Measurements from ENCODE around the gene TGFB1I1. TPM values are rescaled to one million over a fixed set of nuclear protein-coding genes. Genes with fewer than 3 reads are reported as not detected.

TGFB1I1 gene
- total and polyA plus RNA-seq, 2 of the 4 experiments (the other 2 are of a cell fraction), result 24.9 to 128 TPM

DNA sequence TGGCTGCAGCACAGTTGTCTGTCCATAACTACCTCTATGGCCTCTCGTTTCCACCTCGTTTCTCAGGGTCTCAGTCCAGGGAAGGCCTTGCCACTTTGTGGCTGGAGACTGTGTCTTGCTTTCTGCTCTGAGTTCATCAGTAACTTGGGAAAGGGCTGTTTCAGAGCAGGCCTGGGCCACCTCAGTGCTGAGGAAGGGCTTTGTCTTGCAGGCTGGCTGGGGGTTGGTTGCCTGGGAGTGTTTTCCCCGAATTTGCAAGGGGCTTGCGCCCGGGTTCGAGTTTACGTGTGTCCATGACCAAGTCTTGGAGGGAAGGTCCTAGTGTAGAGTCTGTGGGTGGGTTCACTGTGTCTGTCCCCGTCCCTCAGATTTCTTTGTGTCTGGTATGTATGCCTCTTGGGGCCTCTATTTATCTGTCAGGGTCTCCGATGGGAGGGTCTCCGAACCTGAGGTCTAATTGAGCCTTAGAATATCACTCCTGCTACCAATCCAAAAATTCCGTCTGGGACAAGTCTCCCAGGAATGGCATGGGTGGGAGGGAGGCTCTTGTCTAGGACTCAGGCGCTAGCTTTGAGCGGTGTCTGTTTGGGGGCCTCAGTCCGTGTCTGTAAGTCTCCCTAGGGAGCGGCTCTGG lies 594 bp upstream of the TGFB1I1 start:
- peak overlapping the region; percentile 51; the same call in 2 of the 3 replicates for H2BK15ac ChIP-seq (ENCODE audit: low read depth, low read length)
- peak overlapping the region; percentile 93 for H3K4me2 ChIP-seq (ENCODE audit: low read depth, low read length)
- H3K4me1 ChIP-seq (ENCODE audit: control insufficient read depth, insufficient read depth, low read length), result peaks cover 13% of the 10 kb centered on the region
- H2BK20ac ChIP-seq (ENCODE audit: low read depth, low read length), result peak overlapping the region; percentile 47
- peak overlapping the region; percentile 99 for H2AK5ac ChIP-seq (ENCODE audit: low read depth, low read length)
- peak overlapping the region; percentile 98 for H3K23ac ChIP-seq (ENCODE audit: low read depth, low read length)
- in situ Hi-C loops (cut with MboI; ENCODE audit: low sequenced_read_pairs) (loop anchor here (25.0 kb wide), 1 partner anchor 391 kb away; the partner anchor contains the start of gene ZNF267), dilution Hi-C loops (cut with HindIII; ENCODE audit: low sequenced_read_pairs, unreplicated experiment) (no loop called here), intact Hi-C loops (cut with micrococcal nuclease) (no loop called here)
- peaks cover 22% of the 10 kb centered on the region; the same call in 1 of the 2 replicates for H3K9me1 ChIP-seq (ENCODE audit: insufficient read depth, low read length)
- peaks cover 38% of the 10 kb centered on the region for H4K20me1 ChIP-seq (ENCODE audit: insufficient read depth, low read length)
- peak overlapping the region; percentile 87 for H2BK5ac ChIP-seq (ENCODE audit: low read depth, low read length, poor library complexity, severe bottlenecking)
- H3K79me1 ChIP-seq (ENCODE audit: low read depth in 1 of 2, low read length in 2 of 2), result peaks cover 18 to 58% of the 10 kb centered on the region in 2 experiments; a peak in 3 of 4 replicates
- H3K9ac ChIP-seq (ENCODE audit: low read depth, low read length), result peak overlapping the region; percentile 96
- DNase-seq, result peak; percentile 17
- H3K36me3 ChIP-seq (ENCODE audit: control insufficient read depth, insufficient read depth, low read length), result peaks cover 39% of the 10 kb centered on the region
- peak overlapping the region; percentile 88 for H3K27ac ChIP-seq (ENCODE audit: insufficient read depth, low read length)
- H4K91ac ChIP-seq (ENCODE audit: insufficient read depth, low read depth, low read length), result peak overlapping the region; percentile 98
- H3K9me3 ChIP-seq (ENCODE audit: control insufficient read depth, insufficient read depth, low read length), result no peaks in the 10 kb centered on the region
- H2AFZ ChIP-seq (replicated peaks; ENCODE audit: low read length, poor library complexity), result peak overlapping the region; percentile 88
- ChIA-PET CTCF (interaction anchor here (1.0 kb wide), 1 partner anchor 243 kb away, joined by 3 read pairs; no protein-coding TSS in a partner anchor), POLR2A (ENCODE audit: unreplicated experiment) (interaction anchor here (0.6 to 1.5 kb wide), 2 partner anchors 11 to 474 kb away, joined by 6 to 16 read pairs; partner anchors contain the start of gene ARMC5)
- H2BK120ac ChIP-seq (ENCODE audit: low read depth, low read length), result peak overlapping the region; percentile 87
- peak overlapping the region; percentile 100 for H3K4ac ChIP-seq (ENCODE audit: low read depth, low read length)
- H3K18ac ChIP-seq (ENCODE audit: low read depth, low read length), result peak overlapping the region; percentile 96
- no TSS peak for BruUV-seq (replicated peaks)
- peak overlapping the region; percentile 99 for H4K5ac ChIP-seq (ENCODE audit: low read depth, low read length)
- peak overlapping the region; percentile 96 for H3K56ac ChIP-seq (ENCODE audit: extremely low read depth, insufficient read depth, low read length)
- peak overlapping the region; percentile 70 for H3K4me3 ChIP-seq (ENCODE audit: insufficient read depth, low read depth, low read length)
- H3K27me3 ChIP-seq (ENCODE audit: control insufficient read depth, insufficient read depth, low read length), result no peaks in the 10 kb centered on the region
- peak overlapping the region; percentile 100 for H3K14ac ChIP-seq (replicated peaks; ENCODE audit: low read depth, low read length)
- ATAC-seq (ENCODE audit: low read depth), result peak; percentile 1; the same call in 1 of the 2 replicates
- H4K8ac ChIP-seq (ENCODE audit: low read depth in 2 of 2, low read length in 2 of 2), result peak overlapping the region; percentile 94 to 98
- WGBS, 2 experiments (ENCODE audit: extremely low coverage in 2 of 2, insufficient read length in 1 of 2), result 60% methylated on average over 5 of the region's 15 CpGs; no CpG with 5 or more reads in 1 of the 2 experiments
- H2AK9ac ChIP-seq (replicated peaks; ENCODE audit: low read depth, low read length, poor library complexity), result peak overlapping the region; percentile 98
- TF ChIP-seq, protein P1, sequence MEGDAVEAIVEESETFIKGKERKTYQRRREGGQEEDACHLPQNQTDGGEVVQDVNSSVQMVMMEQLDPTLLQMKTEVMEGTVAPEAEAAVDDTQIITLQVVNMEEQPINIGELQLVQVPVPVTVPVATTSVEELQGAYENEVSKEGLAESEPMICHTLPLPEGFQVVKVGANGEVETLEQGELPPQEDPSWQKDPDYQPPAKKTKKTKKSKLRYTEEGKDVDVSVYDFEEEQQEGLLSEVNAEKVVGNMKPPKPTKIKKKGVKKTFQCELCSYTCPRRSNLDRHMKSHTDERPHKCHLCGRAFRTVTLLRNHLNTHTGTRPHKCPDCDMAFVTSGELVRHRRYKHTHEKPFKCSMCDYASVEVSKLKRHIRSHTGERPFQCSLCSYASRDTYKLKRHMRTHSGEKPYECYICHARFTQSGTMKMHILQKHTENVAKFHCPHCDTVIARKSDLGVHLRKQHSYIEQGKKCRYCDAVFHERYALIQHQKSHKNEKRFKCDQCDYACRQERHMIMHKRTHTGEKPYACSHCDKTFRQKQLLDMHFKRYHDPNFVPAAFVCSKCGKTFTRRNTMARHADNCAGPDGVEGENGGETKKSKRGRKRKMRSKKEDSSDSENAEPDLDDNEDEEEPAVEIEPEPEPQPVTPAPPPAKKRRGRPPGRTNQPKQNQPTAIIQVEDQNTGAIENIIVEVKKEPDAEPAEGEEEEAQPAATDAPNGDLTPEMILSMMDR (conservative IDR thresholded peaks at IDR 0.05; ENCODE audit: low read depth, low read length), result no peak
- TF ChIP-seq CEBPB (IDR thresholded peaks at IDR 0.05; ENCODE audit: low read depth, low read length) (no peak), FOS (IDR thresholded peaks at IDR 0.05; ENCODE audit: low read depth, low read length) (no peak), RCOR1 (IDR thresholded peaks at IDR 0.05; ENCODE audit: insufficient replicate concordance, low read length) (no peak), RFX5 (IDR thresholded peaks at IDR 0.05; ENCODE audit: low read depth, low read length) (no peak), POLR2A (IDR thresholded peaks at IDR 0.05; ENCODE audit: low read depth, low read length) (no peak), CHD1 (IDR thresholded peaks at IDR 0.05; ENCODE audit: low read depth, low read length) (no peak), NFE2L2 (IDR thresholded peaks at IDR 0.05; ENCODE audit: low read depth, low read length) (no peak), MAFK (IDR thresholded peaks at IDR 0.05; ENCODE audit: low read depth, low read length) (no peak), USF2 (IDR thresholded peaks at IDR 0.05; ENCODE audit: low read depth, low read length) (no peak), SMC3 (IDR thresholded peaks at IDR 0.05; ENCODE audit: low read depth, low read length) (no peak), ELK1 (IDR thresholded peaks at IDR 0.05; ENCODE audit: borderline replicate concordance, low read depth, low read length) (no peak), MXI1 (IDR thresholded peaks at IDR 0.05; ENCODE audit: borderline replicate concordance, low read depth, low read length) (no peak), RAD21 (IDR thresholded peaks at IDR 0.05; ENCODE audit: low read length) (no peak)
